ENCODE results near the gene MPP1.

Gene MPP1

DNA sequence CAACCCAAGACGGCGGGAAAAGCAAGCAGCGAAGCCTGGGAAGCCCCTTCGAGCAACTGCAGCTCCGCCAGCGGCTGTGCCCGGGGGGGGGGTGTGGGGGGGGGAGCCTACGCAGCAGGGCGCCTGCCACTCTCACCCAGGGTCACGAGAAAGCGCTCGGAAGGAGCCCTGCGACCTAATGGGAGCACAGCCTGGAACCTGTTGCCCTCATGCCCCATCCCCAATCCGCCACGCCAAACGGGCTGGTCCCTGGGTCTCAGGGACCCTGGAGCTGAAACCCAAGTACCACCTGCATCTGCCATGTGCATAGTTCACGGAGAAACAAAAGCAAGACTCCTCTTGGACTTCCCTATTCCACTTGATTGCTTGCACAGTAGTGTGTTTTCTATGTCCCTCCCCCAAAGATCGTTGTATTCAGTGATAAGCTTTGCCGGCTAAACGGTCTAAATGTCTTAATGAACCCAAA is 54.0 kb downstream of the MPP1 start:
- no peaks in the 10 kb centered on the region for H3K36me3 ChIP-seq (ENCODE audit: control insufficient read depth in 1 of 2, insufficient read depth in 2 of 2, low read depth in 1 of 2, low read length in 2 of 2)
- no peak overlapping the region for H3K23ac ChIP-seq (ENCODE audit: low read length in 2 of 2)
- H2BK5ac ChIP-seq (ENCODE audit: low read depth, low read length, poor library complexity, severe bottlenecking) = no peak overlapping the region
- H3K18ac ChIP-seq (ENCODE audit: low read depth in 1 of 2, low read length in 2 of 2) = peak overlapping the region in 1 of 2 experiments; percentile 28
- H3K4me3 ChIP-seq (ENCODE audit: insufficient read depth in 1 of 2, low read depth in 1 of 2, low read length in 2 of 2) = peak overlapping the region in 1 of 2 experiments; percentile 28
- H3K9ac ChIP-seq (ENCODE audit: low read length) = no peak overlapping the region
- H3K79me1 ChIP-seq (replicated peaks; ENCODE audit: low read length, poor library complexity, severe bottlenecking) = no peaks in the 10 kb centered on the region
- H2BK12ac ChIP-seq (ENCODE audit: low read length in 2 of 2) = no peak overlapping the region
- H3K14ac ChIP-seq (ENCODE audit: low read length in 2 of 2) = no peak overlapping the region
- DNase-seq = no peak
- H2BK15ac ChIP-seq (ENCODE audit: low read depth, poor library complexity, severe bottlenecking) = no peak overlapping the region
- H3K9me3 ChIP-seq (ENCODE audit: control insufficient read depth, low read length) = no peaks in the 10 kb centered on the region
- H3K4me2 ChIP-seq (ENCODE audit: low read length, poor library complexity, severe bottlenecking) = peak overlapping the region; percentile 79
- H2AFZ ChIP-seq (ENCODE audit: low read depth, low read length) = no peak overlapping the region
- peaks cover 24 to 27% of the 10 kb centered on the region in 2 experiments for H3K27me3 ChIP-seq (ENCODE audit: control insufficient read depth in 1 of 2, insufficient read depth in 1 of 2, low read length in 2 of 2)
- H4K91ac ChIP-seq (ENCODE audit: low read length) = no peak overlapping the region
- H3K27ac ChIP-seq (ENCODE audit: low read length, poor library complexity, severe bottlenecking) = no peak overlapping the region
- WGBS = 51% methylated on average over 8 of the region's 20 CpGs
- peaks cover 2% of the 10 kb centered on the region for H3K4me1 ChIP-seq (ENCODE audit: control insufficient read depth, insufficient read depth, low read depth, low read length)
- H2AK5ac ChIP-seq (ENCODE audit: low read length, severe bottlenecking) = no peak overlapping the region
- peak overlapping the region; percentile 10 for H4K8ac ChIP-seq (ENCODE audit: low read length)
- H2BK120ac ChIP-seq (ENCODE audit: low read depth, low read length) = peak overlapping the region; percentile 34
- no peak overlapping the region for H3K4ac ChIP-seq (ENCODE audit: low read depth in 1 of 2, low read length in 2 of 2)

DNA sequence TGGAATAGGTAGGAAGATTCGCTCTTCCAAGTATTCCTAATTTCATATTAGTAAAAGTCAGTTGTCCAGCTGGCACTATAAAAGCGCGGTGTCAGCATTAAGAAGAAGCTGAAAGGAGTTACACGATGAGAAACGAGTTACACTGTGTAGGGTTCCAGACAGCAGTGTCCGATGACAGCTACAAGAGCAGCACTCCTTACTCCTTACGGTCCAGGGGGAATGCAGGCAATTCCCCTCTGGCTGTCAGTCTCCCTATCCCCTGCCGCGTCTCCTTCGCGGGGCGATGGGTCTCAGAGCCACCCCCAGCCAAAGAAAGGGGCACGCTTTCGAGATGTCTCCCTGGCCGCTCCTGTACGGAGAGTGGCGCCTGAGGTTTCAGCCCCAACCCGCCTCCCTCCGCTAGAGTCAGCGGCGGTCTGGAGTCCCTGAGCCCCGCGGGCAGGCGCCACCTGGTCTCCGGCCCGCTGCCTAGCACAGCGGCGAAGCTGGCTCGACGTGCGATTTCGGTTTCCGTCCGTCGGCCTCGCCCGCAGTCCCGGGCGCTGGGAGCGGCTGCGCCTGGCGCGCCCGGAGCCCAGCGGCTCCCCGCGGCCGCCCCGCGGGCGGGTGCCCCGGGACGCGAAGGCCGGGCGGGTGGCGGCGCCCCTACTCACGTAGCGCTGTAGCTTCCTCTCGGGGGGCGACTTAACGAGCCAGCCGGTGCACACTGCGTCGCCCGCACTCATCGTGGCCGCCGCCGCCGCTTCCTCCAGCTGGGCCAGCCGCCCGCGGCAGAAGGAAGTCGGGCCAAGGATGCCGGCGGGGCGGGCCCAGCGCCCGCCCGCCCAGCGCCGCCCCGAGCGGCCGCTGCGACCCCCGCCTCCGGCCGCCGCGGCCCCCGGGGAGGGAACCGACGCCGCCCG is 54.7 kb downstream of the MPP1 start, which contains the start of gene GAB3:
Gene GAB3 (minus strand): TSS at position 777 of the 902 bp plus-strand sequence. CDS start 52 bp downstream, at position 725.
- peak within 1 kb of the TSS; percentile 43 to 62 for H3K18ac ChIP-seq (ENCODE audit: low read depth in 1 of 2, low read length in 2 of 2)
- peak within 1 kb of the TSS in 1 of 2 experiments; percentile 80 for H3K4ac ChIP-seq (ENCODE audit: low read depth in 1 of 2, low read length in 2 of 2)
- H2BK15ac ChIP-seq (ENCODE audit: low read depth, poor library complexity, severe bottlenecking) = peak within 1 kb of the TSS; percentile 28
- peaks cover 2% of the 10 kb centered on the region for H3K4me1 ChIP-seq (ENCODE audit: control insufficient read depth, insufficient read depth, low read depth, low read length)
- H3K27ac ChIP-seq (ENCODE audit: low read length, poor library complexity, severe bottlenecking) = no peak within 1 kb of the TSS
- peak within 1 kb of the TSS in 1 of 2 experiments; percentile 89 for H3K14ac ChIP-seq (ENCODE audit: low read length in 2 of 2)
- peak within 1 kb of the TSS; percentile 51 to 78 for H3K4me3 ChIP-seq (ENCODE audit: insufficient read depth in 1 of 2, low read depth in 1 of 2, low read length in 2 of 2)
- no peak within 1 kb of the TSS for H4K91ac ChIP-seq (ENCODE audit: low read length)
- 2% methylated on average over 35 of the region's 98 CpGs for WGBS
- DNase-seq = peak; percentile 57
- H3K36me3 ChIP-seq (ENCODE audit: control insufficient read depth in 1 of 2, insufficient read depth in 2 of 2, low read depth in 1 of 2, low read length in 2 of 2) = no peaks in the 10 kb centered on the region
- H3K27me3 ChIP-seq (ENCODE audit: control insufficient read depth in 1 of 2, insufficient read depth in 1 of 2, low read length in 2 of 2) = peaks cover 24 to 27% of the 10 kb centered on the region in 2 experiments
- H2AFZ ChIP-seq (ENCODE audit: low read depth, low read length) = peak within 1 kb of the TSS; percentile 69
- H2BK12ac ChIP-seq (ENCODE audit: low read length in 2 of 2) = peak within 1 kb of the TSS in 1 of 2 experiments; percentile 25
- peak within 1 kb of the TSS; percentile 79 for H3K9ac ChIP-seq (ENCODE audit: low read length)
- H2BK5ac ChIP-seq (ENCODE audit: low read depth, low read length, poor library complexity, severe bottlenecking) = no peak within 1 kb of the TSS
- no peak within 1 kb of the TSS for H2AK5ac ChIP-seq (ENCODE audit: low read length, severe bottlenecking)
- no peaks in the 10 kb centered on the region for H3K79me1 ChIP-seq (replicated peaks; ENCODE audit: low read length, poor library complexity, severe bottlenecking)
- no peaks in the 10 kb centered on the region for H3K9me3 ChIP-seq (ENCODE audit: control insufficient read depth, low read length)
- H3K23ac ChIP-seq (ENCODE audit: low read length in 2 of 2) = no peak within 1 kb of the TSS
- peak within 1 kb of the TSS; percentile 34 for H2BK120ac ChIP-seq (ENCODE audit: low read depth, low read length)
- H3K4me2 ChIP-seq (ENCODE audit: low read length, poor library complexity, severe bottlenecking) = peak within 1 kb of the TSS; percentile 79
- peak within 1 kb of the TSS; percentile 64 for H4K8ac ChIP-seq (ENCODE audit: low read length)

GRCh38 chrX:154749856-154750255 is 55.4 kb downstream of the MPP1 start:
- Histone ChIP-seq H3K9me3 (ENCODE audit: control insufficient read depth, low read length) (no peaks in the 10 kb centered on the region), H3K4me2 (ENCODE audit: low read length, poor library complexity, severe bottlenecking) (no peak overlapping the region), H3K4me1 (ENCODE audit: control insufficient read depth, insufficient read depth, low read depth, low read length) (peaks cover 2% of the 10 kb centered on the region), H3K14ac (ENCODE audit: low read length in 2 of 2) (no peak overlapping the region), H2AK5ac (ENCODE audit: low read length, severe bottlenecking) (no peak overlapping the region), H2BK5ac (ENCODE audit: low read depth, low read length, poor library complexity, severe bottlenecking) (no peak overlapping the region), H4K91ac (ENCODE audit: low read length) (no peak overlapping the region), H3K4me3 (ENCODE audit: insufficient read depth in 1 of 2, low read depth in 1 of 2, low read length in 2 of 2) (peak overlapping the region in 1 of 2 experiments; percentile 78), H2AFZ (ENCODE audit: low read depth, low read length) (no peak overlapping the region), H3K18ac (ENCODE audit: low read depth in 1 of 2, low read length in 2 of 2) (no peak overlapping the region), H3K4ac (ENCODE audit: low read depth in 1 of 2, low read length in 2 of 2) (no peak overlapping the region), H3K36me3 (ENCODE audit: control insufficient read depth in 1 of 2, insufficient read depth in 2 of 2, low read depth in 1 of 2, low read length in 2 of 2) (no peaks in the 10 kb centered on the region), H3K27ac (ENCODE audit: low read length, poor library complexity, severe bottlenecking) (no peak overlapping the region), H2BK12ac (ENCODE audit: low read length in 2 of 2) (no peak overlapping the region), H2BK120ac (ENCODE audit: low read depth, low read length) (no peak overlapping the region), H3K9ac (ENCODE audit: low read length) (peak overlapping the region; percentile 79), H3K79me1 (replicated peaks; ENCODE audit: low read length, poor library complexity, severe bottlenecking) (no peaks in the 10 kb centered on the region), H4K8ac (ENCODE audit: low read length) (no peak overlapping the region), H3K23ac (ENCODE audit: low read length in 2 of 2) (no peak overlapping the region), H2BK15ac (ENCODE audit: low read depth, poor library complexity, severe bottlenecking) (no peak overlapping the region), H3K27me3 (ENCODE audit: control insufficient read depth in 1 of 2, insufficient read depth in 1 of 2, low read length in 2 of 2) (peaks cover 24 to 27% of the 10 kb centered on the region in 2 experiments)
- peak; percentile 43 for DNase-seq
- 28% methylated on average over 4 of the region's 6 CpGs for WGBS

DNA sequence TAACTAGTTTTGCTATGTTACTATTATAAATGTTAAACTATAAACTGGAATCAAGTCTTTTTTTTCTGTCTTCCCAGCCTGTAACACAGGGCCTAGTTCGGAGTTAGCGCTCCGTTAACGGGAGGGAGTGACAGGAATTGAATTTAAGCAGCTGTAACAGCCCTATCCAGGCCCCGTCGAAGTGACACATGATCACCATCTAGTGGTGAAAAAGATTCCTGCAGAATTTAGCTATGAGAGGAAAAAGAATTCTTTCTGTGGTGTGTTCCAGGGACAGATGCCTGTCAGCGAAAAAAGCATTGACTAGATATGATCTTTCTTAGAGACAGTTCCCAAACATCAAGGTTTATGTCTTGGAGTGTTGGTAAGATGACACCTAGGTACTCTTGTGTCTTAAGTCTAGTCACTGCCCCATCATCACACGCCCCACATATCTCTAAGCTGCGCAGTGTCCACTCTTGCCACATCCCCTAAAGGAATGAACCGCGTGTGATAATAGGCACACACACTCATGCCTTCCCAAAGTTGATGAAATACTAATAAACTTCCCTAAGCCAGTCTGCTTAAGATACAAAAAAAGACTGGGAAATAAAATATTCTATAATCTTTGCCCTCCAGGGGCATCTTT is 56.5 kb downstream of the MPP1 start:
- Histone ChIP-seq H3K23ac (ENCODE audit: low read length in 2 of 2) (no peak overlapping the region), H3K79me1 (replicated peaks; ENCODE audit: low read length, poor library complexity, severe bottlenecking) (no peaks in the 10 kb centered on the region), H4K8ac (ENCODE audit: low read length) (no peak overlapping the region), H2BK12ac (ENCODE audit: low read length in 2 of 2) (no peak overlapping the region), H2BK120ac (ENCODE audit: low read depth, low read length) (no peak overlapping the region), H3K27ac (ENCODE audit: low read length, poor library complexity, severe bottlenecking) (no peak overlapping the region), H3K14ac (ENCODE audit: low read length in 2 of 2) (no peak overlapping the region), H3K4ac (ENCODE audit: low read depth in 1 of 2, low read length in 2 of 2) (no peak overlapping the region), H3K9ac (ENCODE audit: low read length) (peak overlapping the region; percentile 43), H2AFZ (ENCODE audit: low read depth, low read length) (no peak overlapping the region), H2BK15ac (ENCODE audit: low read depth, poor library complexity, severe bottlenecking) (no peak overlapping the region), H4K91ac (ENCODE audit: low read length) (no peak overlapping the region), H2BK5ac (ENCODE audit: low read depth, low read length, poor library complexity, severe bottlenecking) (no peak overlapping the region), H3K18ac (ENCODE audit: low read depth in 1 of 2, low read length in 2 of 2) (no peak overlapping the region), H3K4me3 (ENCODE audit: insufficient read depth in 1 of 2, low read depth in 1 of 2, low read length in 2 of 2) (no peak overlapping the region), H3K4me2 (ENCODE audit: low read length, poor library complexity, severe bottlenecking) (no peak overlapping the region), H2AK5ac (ENCODE audit: low read length, severe bottlenecking) (no peak overlapping the region), H3K36me3 (ENCODE audit: control insufficient read depth in 1 of 2, insufficient read depth in 2 of 2, low read depth in 1 of 2, low read length in 2 of 2) (no peaks in the 10 kb centered on the region), H3K27me3 (ENCODE audit: control insufficient read depth in 1 of 2, insufficient read depth in 1 of 2, low read length in 2 of 2) (peaks cover 24 to 27% of the 10 kb centered on the region in 2 experiments), H3K4me1 (ENCODE audit: control insufficient read depth, insufficient read depth, low read depth, low read length) (peaks cover 2% of the 10 kb centered on the region), H3K9me3 (ENCODE audit: control insufficient read depth, low read length) (no peaks in the 10 kb centered on the region)
- peak; percentile 68 for DNase-seq
- WGBS = 22% methylated on average over 8 of the region's 11 CpGs

Measured in mesenchymal stem cell (in vitro differentiated cells and primary cell).